GM23338 (cell line): ENCODE data around the gene GSG1L. TPM values are rescaled to one million over a fixed set of nuclear protein-coding genes. Genes with fewer than 3 reads are reported as not detected.

Experiments used
- ATAC-seq: fragments of 200-7000 bp; cut with Tn5 transposase; 3 replicates; pipeline ENCODE4 v1.9.1; 2020
- DNase-seq: peaks from one replicate; pipeline ENCODE4 v3.0.0-alpha.2; 2015; ENCODE audit warnings: low spot score
- H2AFZ ChIP-seq: fragments of 200-600 bp; sonication (generic); 2 replicates; pipeline ENCODE4 v1.8.0; 2016; ENCODE audit warnings: antibody characterized with exemption, mild to moderate bottlenecking, moderate library complexity
- H3F3A ChIP-seq: fragments of 200-600 bp; sonication (generic); replicated peaks from 2 replicates; pipeline ENCODE4 v1.8.0; 2017; ENCODE audit warnings: antibody characterized with exemption, mixed run types, low read depth
- H3K27ac ChIP-seq: fragments of 200-600 bp; sonication (generic); 2 replicates; pipeline ENCODE4 v1.6.1; 2016; ENCODE audit warnings: low read depth
- H3K27me3 ChIP-seq: fragments of 200-600 bp; sonication (generic); 2 replicates; pipeline ENCODE4 v1.8.0; 2016; ENCODE audit warnings: mild to moderate bottlenecking, mixed run types, moderate library complexity; ENCODE audit not compliant: insufficient read depth
- H3K36me3 ChIP-seq: fragments of 200-600 bp; sonication (generic); 2 replicates; pipeline ENCODE4 v1.8.0; 2016; ENCODE audit warnings: mild to moderate bottlenecking; ENCODE audit not compliant: insufficient read depth
- H3K4me1 ChIP-seq: fragments of 200-600 bp; sonication (generic); 2 replicates; pipeline ENCODE4 v1.8.0; 2016; ENCODE audit warnings: mild to moderate bottlenecking, moderate library complexity; ENCODE audit not compliant: insufficient read depth
- H3K4me2 ChIP-seq: fragments of 200-600 bp; sonication (generic); 2 replicates; pipeline ENCODE4 v1.7.1; 2017; ENCODE audit warnings: mixed run types
- H3K4me3 ChIP-seq: fragments of 200-600 bp; sonication (generic); 2 replicates; pipeline ENCODE4 v1.6.1; 2016; ENCODE audit warnings: mixed run types
- H3K79me2 ChIP-seq: fragments of 200-600 bp; sonication (generic); replicated peaks from 2 replicates; pipeline ENCODE4 v1.8.0; 2017; ENCODE audit warnings: mild to moderate bottlenecking; ENCODE audit not compliant: insufficient read depth
- H3K9me2 ChIP-seq: fragments of 200-600 bp; sonication (generic); 2 replicates; pipeline ENCODE4 v1.8.0; 2017; ENCODE audit not compliant: insufficient read depth
- H4K20me1 ChIP-seq: fragments of 200-600 bp; sonication (generic); replicated peaks from 2 replicates; pipeline ENCODE4 v1.8.0; 2017; ENCODE audit warnings: mild to moderate bottlenecking; ENCODE audit not compliant: insufficient read depth
- H3K27ac Mint-ChIP-seq: 2 replicates; pipeline ENCODE4 v1.8.0; 2020; ENCODE audit warnings: inconsistent platforms, mild to moderate bottlenecking, moderate library complexity, mixed read lengths
- H3K27me3 Mint-ChIP-seq: 3 replicates; pipeline ENCODE4 v1.8.0; 2022; ENCODE audit warnings: low read depth, mild to moderate bottlenecking, moderate library complexity, mixed read lengths, inconsistent platforms; ENCODE audit not compliant: insufficient read depth, poor library complexity
- H3K36me3 Mint-ChIP-seq: 3 replicates; pipeline ENCODE4 v1.8.0; 2021; ENCODE audit warnings: low read depth, mild to moderate bottlenecking, inconsistent platforms, moderate library complexity, mixed read lengths
- H3K4me1 Mint-ChIP-seq: 3 replicates; pipeline ENCODE4 v1.8.0; 2020; ENCODE audit warnings: mild to moderate bottlenecking, inconsistent platforms, mixed read lengths
- H3K4me3 Mint-ChIP-seq: 3 replicates; pipeline ENCODE4 v1.8.0; 2021; ENCODE audit warnings: moderate library complexity, mild to moderate bottlenecking, inconsistent platforms, mixed read lengths
- H3K9me3 Mint-ChIP-seq: 3 replicates; pipeline ENCODE4 v1.8.0; 2020; ENCODE audit warnings: moderate library complexity, mild to moderate bottlenecking, inconsistent platforms, mixed read lengths
- EZH2phosphoT487 ChIP-seq: fragments of 200-600 bp; sonication (generic); IDR thresholded peaks from one replicate; pipeline ENCODE4 v1.8.1; 2018; ENCODE audit warnings: antibody characterized with exemption; ENCODE audit not compliant: unreplicated experiment
- JUNB ChIP-seq: IDR thresholded peaks from one replicate; pipeline ENCODE4 v1.6.1; 2016; ENCODE audit warnings: antibody characterized with exemption; ENCODE audit not compliant: unreplicated experiment
- polyA plus RNA-seq: library from polyadenylated mRNA; unstranded; fragments of >200 nt; fragmentation: Nextera tagmentation; extraction: Ambion mirVana; gene quantifications from 2 replicates; pipeline ENCODE4 v1.2.1, GENCODE V29; 2016
- total RNA-seq: library from RNA; depleted of rRNA; stranded (reverse); fragments of >200 nt; shearing (Covaris generic); gene quantifications from 2 replicates; pipeline ENCODE4 v1.2.3, GENCODE V29; 2014
- TF ChIP-seq, protein P1 (sequence below): fragments of 250-450 bp; sonication (Bioruptor Pico); IDR thresholded peaks from 2 replicates; pipeline ENCODE4 v1.5.0; 2020; ENCODE audit warnings: mild to moderate bottlenecking, moderate library complexity
- TF ChIP-seq, protein P2 (sequence below), 2 experiments: fragments of 200-600 bp in 1 of 2; sonication (generic) in 1 of 2; conservative IDR thresholded peaks; 2 replicates each; pipeline versions ENCODE4 v1.5.1 to v1.6.1; 2016 to 2017; ENCODE audit warnings: antibody characterized with exemption in 2 of 2, low read depth in 2 of 2, mild to moderate bottlenecking in 2 of 2, moderate library complexity in 1 of 2
- TF ChIP-seq, protein P3 (sequence below): IDR thresholded peaks from 2 replicates; pipeline ENCODE4 v1.6.1; 2016; ENCODE audit warnings: antibody characterized with exemption

The GSG1L gene
- total and polyA plus RNA-seq, 2 experiments from 2014 or later, result 0.36 to 0.63 TPM

DNA sequence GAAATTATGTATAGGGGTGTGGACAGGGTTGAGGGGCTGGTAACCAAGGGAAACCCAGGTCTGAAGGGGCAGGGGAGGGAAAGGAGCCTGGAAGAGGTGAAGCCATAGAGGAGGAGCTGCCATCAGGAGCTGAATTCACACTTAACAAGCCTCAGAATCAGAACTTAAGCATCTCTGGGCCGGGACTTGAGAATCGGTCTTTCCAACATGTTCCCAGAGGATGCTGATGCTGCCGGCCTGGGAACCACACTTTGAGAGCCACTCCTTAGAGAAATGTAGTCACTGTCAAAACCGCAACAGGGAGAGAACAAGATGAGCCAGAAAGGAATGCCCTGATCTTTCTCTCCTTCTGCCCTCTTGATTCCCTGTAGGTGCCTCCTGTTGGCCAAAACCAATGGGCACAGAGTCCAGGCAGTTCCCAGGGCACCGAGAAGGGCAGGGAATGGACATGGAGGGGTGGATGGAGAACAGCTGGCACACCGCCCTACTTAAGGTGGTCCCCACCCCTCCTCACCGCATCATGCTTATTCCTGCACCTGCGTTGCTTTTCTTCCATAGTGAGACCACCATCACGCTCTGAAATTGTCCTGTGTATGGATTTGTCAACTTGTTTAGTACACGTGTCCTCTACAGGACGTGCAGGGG, 88.5 kb downstream of the GSG1L start:
- TF ChIP-seq, protein P1, sequence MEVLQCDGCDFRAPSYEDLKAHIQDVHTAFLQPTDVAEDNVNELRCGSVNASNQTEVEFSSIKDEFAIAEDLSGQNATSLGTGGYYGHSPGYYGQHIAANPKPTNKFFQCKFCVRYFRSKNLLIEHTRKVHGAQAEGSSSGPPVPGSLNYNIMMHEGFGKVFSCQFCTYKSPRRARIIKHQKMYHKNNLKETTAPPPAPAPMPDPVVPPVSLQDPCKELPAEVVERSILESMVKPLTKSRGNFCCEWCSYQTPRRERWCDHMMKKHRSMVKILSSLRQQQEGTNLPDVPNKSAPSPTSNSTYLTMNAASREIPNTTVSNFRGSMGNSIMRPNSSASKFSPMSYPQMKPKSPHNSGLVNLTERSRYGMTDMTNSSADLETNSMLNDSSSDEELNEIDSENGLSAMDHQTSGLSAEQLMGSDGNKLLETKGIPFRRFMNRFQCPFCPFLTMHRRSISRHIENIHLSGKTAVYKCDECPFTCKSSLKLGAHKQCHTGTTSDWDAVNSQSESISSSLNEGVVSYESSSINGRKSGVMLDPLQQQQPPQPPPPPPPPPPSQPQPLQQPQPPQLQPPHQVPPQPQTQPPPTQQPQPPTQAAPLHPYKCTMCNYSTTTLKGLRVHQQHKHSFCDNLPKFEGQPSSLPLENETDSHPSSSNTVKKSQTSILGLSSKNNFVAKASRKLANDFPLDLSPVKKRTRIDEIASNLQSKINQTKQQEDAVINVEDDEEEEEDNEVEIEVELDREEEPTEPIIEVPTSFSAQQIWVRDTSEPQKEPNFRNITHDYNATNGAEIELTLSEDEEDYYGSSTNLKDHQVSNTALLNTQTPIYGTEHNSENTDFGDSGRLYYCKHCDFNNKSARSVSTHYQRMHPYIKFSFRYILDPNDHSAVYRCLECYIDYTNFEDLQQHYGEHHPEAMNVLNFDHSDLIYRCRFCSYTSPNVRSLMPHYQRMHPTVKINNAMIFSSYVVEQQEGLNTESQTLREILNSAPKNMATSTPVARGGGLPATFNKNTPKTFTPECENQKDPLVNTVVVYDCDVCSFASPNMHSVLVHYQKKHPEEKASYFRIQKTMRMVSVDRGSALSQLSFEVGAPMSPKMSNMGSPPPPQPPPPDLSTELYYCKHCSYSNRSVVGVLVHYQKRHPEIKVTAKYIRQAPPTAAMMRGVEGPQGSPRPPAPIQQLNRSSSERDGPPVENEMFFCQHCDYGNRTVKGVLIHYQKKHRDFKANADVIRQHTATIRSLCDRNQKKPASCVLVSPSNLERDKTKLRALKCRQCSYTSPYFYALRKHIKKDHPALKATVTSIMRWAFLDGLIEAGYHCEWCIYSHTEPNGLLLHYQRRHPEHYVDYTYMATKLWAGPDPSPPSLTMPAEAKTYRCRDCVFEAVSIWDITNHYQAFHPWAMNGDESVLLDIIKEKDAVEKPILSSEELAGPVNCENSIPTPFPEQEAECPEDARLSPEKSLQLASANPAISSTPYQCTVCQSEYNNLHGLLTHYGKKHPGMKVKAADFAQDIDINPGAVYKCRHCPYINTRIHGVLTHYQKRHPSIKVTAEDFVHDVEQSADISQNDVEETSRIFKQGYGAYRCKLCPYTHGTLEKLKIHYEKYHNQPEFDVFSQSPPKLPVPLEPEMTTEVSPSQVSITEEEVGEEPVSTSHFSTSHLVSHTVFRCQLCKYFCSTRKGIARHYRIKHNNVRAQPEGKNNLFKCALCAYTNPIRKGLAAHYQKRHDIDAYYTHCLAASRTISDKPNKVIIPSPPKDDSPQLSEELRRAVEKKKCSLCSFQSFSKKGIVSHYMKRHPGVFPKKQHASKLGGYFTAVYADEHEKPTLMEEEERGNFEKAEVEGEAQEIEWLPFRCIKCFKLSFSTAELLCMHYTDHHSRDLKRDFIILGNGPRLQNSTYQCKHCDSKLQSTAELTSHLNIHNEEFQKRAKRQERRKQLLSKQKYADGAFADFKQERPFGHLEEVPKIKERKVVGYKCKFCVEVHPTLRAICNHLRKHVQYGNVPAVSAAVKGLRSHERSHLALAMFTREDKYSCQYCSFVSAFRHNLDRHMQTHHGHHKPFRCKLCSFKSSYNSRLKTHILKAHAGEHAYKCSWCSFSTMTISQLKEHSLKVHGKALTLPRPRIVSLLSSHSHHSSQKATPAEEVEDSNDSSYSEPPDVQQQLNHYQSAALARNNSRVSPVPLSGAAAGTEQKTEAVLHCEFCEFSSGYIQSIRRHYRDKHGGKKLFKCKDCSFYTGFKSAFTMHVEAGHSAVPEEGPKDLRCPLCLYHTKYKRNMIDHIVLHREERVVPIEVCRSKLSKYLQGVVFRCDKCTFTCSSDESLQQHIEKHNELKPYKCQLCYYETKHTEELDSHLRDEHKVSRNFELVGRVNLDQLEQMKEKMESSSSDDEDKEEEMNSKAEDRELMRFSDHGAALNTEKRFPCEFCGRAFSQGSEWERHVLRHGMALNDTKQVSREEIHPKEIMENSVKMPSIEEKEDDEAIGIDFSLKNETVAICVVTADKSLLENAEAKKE (CRISPR knock-in tag), result no peak
- H3K4me1 ChIP-seq, result no peaks in the 10 kb centered on the region
- H3K27me3 ChIP-seq, result no peaks in the 10 kb centered on the region
- no peak overlapping the region for H3K27ac Mint-ChIP-seq
- no peak overlapping the region for H3K4me3 ChIP-seq
- H3K27me3 Mint-ChIP-seq, result peaks cover 2% of the 10 kb centered on the region
- no peaks in the 10 kb centered on the region for H3K9me3 Mint-ChIP-seq
- ATAC-seq, result no peak
- no peaks in the 10 kb centered on the region for H3K9me2 ChIP-seq
- DNase-seq, result no peak
- no peaks in the 10 kb centered on the region for H3F3A ChIP-seq
- H3K79me2 ChIP-seq, result no peaks in the 10 kb centered on the region
- H3K36me3 Mint-ChIP-seq, result no peaks in the 10 kb centered on the region; the same call in 2 of the 3 replicates
- H3K4me2 ChIP-seq, result no peak overlapping the region
- no peak overlapping the region for H3K4me3 Mint-ChIP-seq
- H2AFZ ChIP-seq, result no peak overlapping the region
- no peaks in the 10 kb centered on the region for H3K4me1 Mint-ChIP-seq
- H3K36me3 ChIP-seq, result no peaks in the 10 kb centered on the region
- H4K20me1 ChIP-seq, result no peaks in the 10 kb centered on the region
- no peak overlapping the region for H3K27ac ChIP-seq

DNA sequence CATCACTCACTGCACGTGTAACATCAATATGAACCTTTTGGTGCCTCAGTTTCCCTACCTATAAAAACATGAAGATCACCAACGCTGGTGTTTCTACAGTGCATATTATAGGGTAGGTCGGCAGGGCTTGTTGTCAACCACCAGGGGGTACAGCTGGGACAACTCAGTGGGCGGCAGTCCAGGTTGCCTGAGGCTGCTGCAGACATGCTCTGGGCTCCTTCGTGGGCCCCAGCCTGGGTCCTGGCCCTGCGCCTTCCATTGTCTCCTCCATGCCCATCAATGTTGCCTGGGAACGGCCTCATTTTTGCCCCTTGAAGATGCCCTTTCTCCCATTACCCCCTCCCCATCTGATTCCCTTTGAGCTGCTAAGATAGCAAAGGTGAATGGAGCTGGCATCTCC, 89.8 kb downstream of the GSG1L start:
- no peaks in the 10 kb centered on the region for H3K4me1 ChIP-seq
- Mint-ChIP-seq H3K4me1 (no peaks in the 10 kb centered on the region), H3K27ac (no peak overlapping the region), H3K4me3 (no peak overlapping the region), H3K9me3 (no peaks in the 10 kb centered on the region), H3K36me3 (no peaks in the 10 kb centered on the region; the same call in 2 of the 3 replicates), H3K27me3 (peaks cover 2% of the 10 kb centered on the region)
- DNase-seq (peak; percentile 22), ATAC-seq (peak; percentile 61)
- H4K20me1 ChIP-seq, result no peaks in the 10 kb centered on the region
- H3K36me3 ChIP-seq, result no peaks in the 10 kb centered on the region
- no peak overlapping the region for H3K27ac ChIP-seq
- H3F3A ChIP-seq, result no peaks in the 10 kb centered on the region
- no peaks in the 10 kb centered on the region for H3K9me2 ChIP-seq
- H2AFZ ChIP-seq, result no peak overlapping the region
- H3K4me3 ChIP-seq, result no peak overlapping the region
- no peak overlapping the region for H3K4me2 ChIP-seq
- H3K27me3 ChIP-seq, result no peaks in the 10 kb centered on the region
- H3K79me2 ChIP-seq, result no peaks in the 10 kb centered on the region
- TF ChIP-seq, protein P2, sequence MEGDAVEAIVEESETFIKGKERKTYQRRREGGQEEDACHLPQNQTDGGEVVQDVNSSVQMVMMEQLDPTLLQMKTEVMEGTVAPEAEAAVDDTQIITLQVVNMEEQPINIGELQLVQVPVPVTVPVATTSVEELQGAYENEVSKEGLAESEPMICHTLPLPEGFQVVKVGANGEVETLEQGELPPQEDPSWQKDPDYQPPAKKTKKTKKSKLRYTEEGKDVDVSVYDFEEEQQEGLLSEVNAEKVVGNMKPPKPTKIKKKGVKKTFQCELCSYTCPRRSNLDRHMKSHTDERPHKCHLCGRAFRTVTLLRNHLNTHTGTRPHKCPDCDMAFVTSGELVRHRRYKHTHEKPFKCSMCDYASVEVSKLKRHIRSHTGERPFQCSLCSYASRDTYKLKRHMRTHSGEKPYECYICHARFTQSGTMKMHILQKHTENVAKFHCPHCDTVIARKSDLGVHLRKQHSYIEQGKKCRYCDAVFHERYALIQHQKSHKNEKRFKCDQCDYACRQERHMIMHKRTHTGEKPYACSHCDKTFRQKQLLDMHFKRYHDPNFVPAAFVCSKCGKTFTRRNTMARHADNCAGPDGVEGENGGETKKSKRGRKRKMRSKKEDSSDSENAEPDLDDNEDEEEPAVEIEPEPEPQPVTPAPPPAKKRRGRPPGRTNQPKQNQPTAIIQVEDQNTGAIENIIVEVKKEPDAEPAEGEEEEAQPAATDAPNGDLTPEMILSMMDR (conservative IDR thresholded peaks at IDR 0.05; ENCODE audit: low read depth in 2 of 2), result peak in 1 of 2 experiments; percentile 28; a peak in 1 of 4 replicates
- no peak for TF ChIP-seq JUNB
- no peak for TF ChIP-seq EZH2phosphoT487
- TF ChIP-seq, protein P3, sequence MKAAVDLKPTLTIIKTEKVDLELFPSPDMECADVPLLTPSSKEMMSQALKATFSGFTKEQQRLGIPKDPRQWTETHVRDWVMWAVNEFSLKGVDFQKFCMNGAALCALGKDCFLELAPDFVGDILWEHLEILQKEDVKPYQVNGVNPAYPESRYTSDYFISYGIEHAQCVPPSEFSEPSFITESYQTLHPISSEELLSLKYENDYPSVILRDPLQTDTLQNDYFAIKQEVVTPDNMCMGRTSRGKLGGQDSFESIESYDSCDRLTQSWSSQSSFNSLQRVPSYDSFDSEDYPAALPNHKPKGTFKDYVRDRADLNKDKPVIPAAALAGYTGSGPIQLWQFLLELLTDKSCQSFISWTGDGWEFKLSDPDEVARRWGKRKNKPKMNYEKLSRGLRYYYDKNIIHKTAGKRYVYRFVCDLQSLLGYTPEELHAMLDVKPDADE, result no peak
